ENCODE measurements around the gene IGF2BP2. TPM values are rescaled to one million over a fixed set of nuclear protein-coding genes. Genes with fewer than 3 reads are reported as not detected.

The IGF2BP2 gene
- total RNA-seq, 2 donors from 2014 or later = 11.0 to 19.2 TPM

GRCh38 chr3:185653949-185654757 is 170.7 kb downstream of the IGF2BP2 start:
- H3K9me3 ChIP-seq = no peaks in the 10 kb centered on the region
- H3K27me3 ChIP-seq = no peaks in the 10 kb centered on the region
- peaks cover 0 to 35% of the 10 kb centered on the region in 2 donors for H3K4me1 ChIP-seq
- DNase-seq (ENCODE audit: low spot score) = peak; percentile 54
- no peak overlapping the region for H3K27ac ChIP-seq
- no peak overlapping the region for H3K4me3 ChIP-seq
- H3K36me3 ChIP-seq = no peaks in the 10 kb centered on the region
- TF ChIP-seq CTCF (IDR thresholded peaks at IDR 0.05) = no peak

- peak; percentile 55 for DNase-seq (ENCODE audit: low spot score)
- no peaks in the 10 kb centered on the region for H3K9me3 ChIP-seq
- no peaks in the 10 kb centered on the region for H3K27me3 ChIP-seq
- no peak overlapping the region for H3K4me3 ChIP-seq
- no peak for TF ChIP-seq CTCF (IDR thresholded peaks at IDR 0.05)
- no peak overlapping the region for H3K27ac ChIP-seq
- H3K36me3 ChIP-seq = no peaks in the 10 kb centered on the region
- peaks cover 0 to 14% of the 10 kb centered on the region in 2 donors for H3K4me1 ChIP-seq
Observed at GRCh38 chr3:185651971-185652370, 172.9 kb downstream of the IGF2BP2 start.

GRCh38 chr3:185649414-185649813 is 175.4 kb downstream of the IGF2BP2 start:
- H3K27me3 ChIP-seq = no peaks in the 10 kb centered on the region
- no peaks in the 10 kb centered on the region for H3K36me3 ChIP-seq
- no peak overlapping the region for H3K4me3 ChIP-seq
- no peak for TF ChIP-seq CTCF (IDR thresholded peaks at IDR 0.05)
- H3K27ac ChIP-seq = no peak overlapping the region
- H3K4me1 ChIP-seq = no peaks in the 10 kb centered on the region
- no peaks in the 10 kb centered on the region for H3K9me3 ChIP-seq
- peak; percentile 62 for DNase-seq (ENCODE audit: low spot score)

- no peak overlapping the region for H3K4me3 ChIP-seq
Observed at GRCh38 chr3:185648396-185648795, 176.4 kb downstream of the IGF2BP2 start.

GRCh38 chr3:185647880-185648210 is 177.0 kb downstream of the IGF2BP2 start:
- no peaks in the 10 kb centered on the region for H3K36me3 ChIP-seq
- H3K4me1 ChIP-seq = no peaks in the 10 kb centered on the region
- no peak overlapping the region for H3K4me3 ChIP-seq
- no peak overlapping the region for H3K27ac ChIP-seq
- DNase-seq (ENCODE audit: low spot score) = no peak
- no peaks in the 10 kb centered on the region for H3K27me3 ChIP-seq
- no peak for TF ChIP-seq CTCF (IDR thresholded peaks at IDR 0.05)
- no peaks in the 10 kb centered on the region for H3K9me3 ChIP-seq

More at GRCh38 chr3:185648396-185648795, 176.4 kb downstream of the IGF2BP2 start:
- H3K27ac ChIP-seq = no peak overlapping the region
- H3K27me3 ChIP-seq = no peaks in the 10 kb centered on the region
- H3K4me1 ChIP-seq = no peaks in the 10 kb centered on the region
- no peaks in the 10 kb centered on the region for H3K9me3 ChIP-seq
- peak; percentile 26 for DNase-seq (ENCODE audit: low spot score)
- no peaks in the 10 kb centered on the region for H3K36me3 ChIP-seq
- no peak for TF ChIP-seq CTCF (IDR thresholded peaks at IDR 0.05)
